HepG2 (cell line): ENCODE results near the gene ANKRD2. TPM values are rescaled to one million over a fixed set of nuclear protein-coding genes. Genes with fewer than 3 reads are reported as not detected.

ENCODE experiments used
- NCOA1 ChIP-seq: sonication (generic); formaldehyde crosslinking; IDR thresholded peaks from 2 replicates; pipeline ENCODE4 v1.9.0; 2021; ENCODE audit warnings: missing genetic modification reagents
- NR2F6 ChIP-seq, 2 experiments: IDR thresholded peaks; 2 replicates each; pipeline ENCODE4 v1.6.1; 2016; ENCODE audit warnings: antibody characterized with exemption in 1 of 2, mild to moderate bottlenecking in 1 of 2
- PCBP1 ChIP-seq: fragments of 200-400 bp; formaldehyde crosslinking; IDR thresholded peaks from 2 replicates; pipeline ENCODE4 v1.6.1; 2017; ENCODE audit warnings: mild to moderate bottlenecking, low read depth, low read length, borderline replicate concordance
- SMARCE1 ChIP-seq: fragments of 450-650 bp; IDR thresholded peaks from 2 replicates; pipeline ENCODE4 v1.6.1; 2017; ENCODE audit warnings: borderline replicate concordance
- ZBTB42 ChIP-seq: sonication (generic); formaldehyde crosslinking; IDR thresholded peaks from 2 replicates; pipeline ENCODE4 v1.5.0; 2020; ENCODE audit warnings: mild to moderate bottlenecking, missing genetic modification reagents
- ZNF430 ChIP-seq: sonication (generic); formaldehyde crosslinking; IDR thresholded peaks from 2 replicates; pipeline ENCODE4 v1.9.0; 2021; ENCODE audit warnings: mild to moderate bottlenecking, missing genetic modification reagents
- polyA plus RNA-seq, 8 experiments: library from polyadenylated mRNA; depleted of rRNA in 3 of 8; stranded (reverse) in 7 of 8; unstranded in 1 of 8; fragments of >200 nt; fragmentation: Illumina TruSeq in 4 of 8; extraction: Trizol in 4 of 8; gene quantifications; 2 replicates each; pipeline versions ENCODE4 v1.2.1 to v1.2.3, GENCODE V29; 2011 to 2016; ENCODE audit warnings: low read depth in 4 of 8, missing spikeins in 1 of 8, mixed read lengths in 1 of 8; ENCODE audit not compliant: insufficient read depth in 1 of 8
- total RNA-seq, 5 experiments: library from RNA; depleted of rRNA; stranded (reverse); fragments of >200 nt; fragmentation: Illumina TruSeq; extraction: Trizol; gene quantifications; 2 replicates each; pipeline ENCODE4 v1.2.3, GENCODE V29; 2016; ENCODE audit warnings: low read depth in 1 of 5
- TF ChIP-seq, protein P1 (sequence below): sonication (generic); formaldehyde crosslinking; IDR thresholded peaks from 2 replicates; pipeline ENCODE4 v1.5.1; 2020; ENCODE audit warnings: mild to moderate bottlenecking, missing genetic modification reagents
- TF ChIP-seq, protein P2 (sequence below): sonication (generic); formaldehyde crosslinking; IDR thresholded peaks from 2 replicates; pipeline ENCODE4 v1.4.0; 2020; ENCODE audit warnings: mild to moderate bottlenecking, missing genetic modification reagents

Gene ANKRD2
- total and polyA plus RNA-seq, 2 of the 13 experiments (the other 11 are each of a cell fraction or from before 2014, with no cell fraction given), result not detected

DNA sequence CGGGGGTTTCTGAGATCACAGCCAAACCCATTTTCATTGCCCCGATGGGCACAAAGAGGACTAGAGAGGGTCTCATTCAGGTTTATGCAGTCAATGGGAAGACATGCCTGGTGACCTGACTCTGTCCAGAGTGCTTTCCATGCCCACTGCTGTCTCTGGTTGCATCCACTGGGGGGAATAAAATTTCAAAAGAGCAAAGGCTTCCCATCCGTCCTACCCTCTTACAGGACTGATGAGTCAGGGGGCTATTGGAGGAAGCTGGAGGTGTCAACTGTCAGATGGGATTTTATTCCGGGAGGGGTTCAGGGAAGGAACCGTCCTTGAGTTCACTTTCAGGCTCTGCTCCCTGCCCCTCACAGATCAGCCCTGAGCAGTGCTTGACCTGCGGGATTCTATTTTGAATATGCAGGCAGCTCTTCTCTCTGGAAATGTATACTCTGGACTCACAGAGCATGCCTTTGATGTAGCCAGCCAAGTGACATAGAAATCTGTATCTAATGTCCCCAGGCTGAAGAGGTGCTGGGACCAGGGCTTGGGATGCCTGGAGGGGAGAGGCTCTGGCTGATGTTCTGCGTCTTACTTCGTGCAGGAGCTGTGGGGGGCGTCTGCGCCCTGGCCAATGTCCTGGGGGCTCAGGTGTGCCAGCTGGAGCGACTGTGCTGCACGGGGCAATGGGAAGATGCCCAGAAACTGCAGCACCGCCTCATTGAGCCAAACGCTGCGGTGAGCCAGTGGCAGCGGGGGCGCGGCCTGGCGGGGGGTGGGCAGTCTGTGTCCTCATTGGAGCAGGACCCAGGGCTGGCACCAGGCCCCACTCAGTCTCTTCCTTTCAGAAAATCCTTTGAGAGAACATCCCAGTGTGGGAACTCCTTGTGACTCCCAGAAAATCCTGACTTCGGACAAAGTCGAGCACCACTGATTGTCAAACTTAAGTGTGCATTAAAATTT is 29.0 kb downstream of the ANKRD2 start (continued):
- TF ChIP-seq, protein P1, sequence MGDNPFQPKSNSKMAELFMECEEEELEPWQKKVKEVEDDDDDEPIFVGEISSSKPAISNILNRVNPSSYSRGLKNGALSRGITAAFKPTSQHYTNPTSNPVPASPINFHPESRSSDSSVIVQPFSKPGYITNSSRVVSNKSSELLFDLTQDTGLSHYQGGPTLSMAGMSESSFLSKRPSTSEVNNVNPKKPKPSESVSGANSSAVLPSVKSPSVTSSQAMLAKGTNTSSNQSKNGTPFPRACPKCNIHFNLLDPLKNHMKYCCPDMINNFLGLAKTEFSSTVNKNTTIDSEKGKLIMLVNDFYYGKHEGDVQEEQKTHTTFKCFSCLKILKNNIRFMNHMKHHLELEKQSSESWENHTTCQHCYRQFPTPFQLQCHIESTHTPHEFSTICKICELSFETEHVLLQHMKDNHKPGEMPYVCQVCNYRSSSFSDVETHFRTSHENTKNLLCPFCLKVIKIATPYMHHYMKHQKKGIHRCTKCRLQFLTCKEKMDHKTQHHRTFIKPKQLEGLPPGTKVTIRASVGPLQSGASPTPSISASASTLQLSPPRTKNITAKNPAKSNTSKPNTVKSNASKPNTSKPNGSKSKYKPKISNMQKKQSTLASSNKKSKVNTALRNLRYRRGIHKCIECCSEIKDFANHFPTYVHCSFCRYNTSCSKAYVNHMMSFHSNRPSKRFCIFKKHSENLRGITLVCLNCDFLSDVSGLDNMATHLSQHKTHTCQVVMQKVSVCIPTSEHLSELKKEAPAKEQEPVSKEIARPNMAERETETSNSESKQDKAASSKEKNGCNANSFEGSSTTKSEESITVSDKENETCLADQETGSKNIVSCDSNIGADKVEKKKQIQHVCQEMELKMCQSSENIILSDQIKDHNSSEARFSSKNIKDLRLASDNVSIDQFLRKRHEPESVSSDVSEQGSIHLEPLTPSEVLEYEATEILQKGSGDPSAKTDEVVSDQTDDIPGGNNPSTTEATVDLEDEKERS (CRISPR knock-in tag), result no peak
- TF ChIP-seq NCOA1 (CRISPR knock-in tag) (no peak), PCBP1 (no peak), ZNF430 (CRISPR knock-in tag) (no peak), ZBTB42 (CRISPR knock-in tag) (no peak), NR2F6 (IDR thresholded peaks at IDR 0.05) (no peak), NR2F6 (CRISPR knock-in tag; IDR thresholded peaks at IDR 0.05) (no peak), SMARCE1 (no peak)
- TF ChIP-seq, protein P2, sequence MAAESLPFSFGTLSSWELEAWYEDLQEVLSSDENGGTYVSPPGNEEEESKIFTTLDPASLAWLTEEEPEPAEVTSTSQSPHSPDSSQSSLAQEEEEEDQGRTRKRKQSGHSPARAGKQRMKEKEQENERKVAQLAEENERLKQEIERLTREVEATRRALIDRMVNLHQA (CRISPR knock-in tag), result no peak
